OCI-LY7 (cell line): ENCODE data around the gene SYNGR2. TPM values are rescaled to one million over a fixed set of nuclear protein-coding genes. Genes with fewer than 3 reads are reported as not detected.

ENCODE experiments used
- BruUV-seq: library from RNA; stranded (reverse); fragments of 400-500 nt; replicated peaks from 2 replicates; lab custom pipeline; 2021; lab: Mats Ljungman, UMichigan
- CTCF ChIA-PET: fragments of 300-600 bp; sonication (Branson Sonifier 250); formaldehyde crosslinking; loops from one replicate; lab custom pipeline; 2022; ENCODE audit warnings: antibody characterized with exemption; ENCODE audit not compliant: unreplicated experiment; lab: Charles Lee
- POLR2A ChIA-PET: fragments of 300-600 bp; sonication (Branson Sonifier 250); formaldehyde crosslinking; loops from one replicate; lab custom pipeline; 2022; ENCODE audit warnings: antibody characterized with exemption; lab: Charles Lee
- DNase-seq: peaks from one replicate; pipeline ENCODE4 v3.0.0-alpha.2; 2015; ENCODE audit warnings: low spot score
- H2AFZ ChIP-seq: fragments of 200-600 bp; sonication (generic), shearing (Covaris generic); 2 replicates; pipeline ENCODE4 v1.6.1; 2014; ENCODE audit warnings: mild to moderate bottlenecking, antibody characterized with exemption, low read length, moderate library complexity
- H3K27ac ChIP-seq: fragments of 200-600 bp; sonication (generic); 2 replicates; pipeline ENCODE4 v1.5.1; 2014; ENCODE audit warnings: mixed run types, low read depth, mild to moderate bottlenecking, moderate library complexity, low read length, inconsistent platforms; ENCODE audit not compliant: poor library complexity, severe bottlenecking
- H3K36me3 ChIP-seq: fragments of 200-600 bp; sonication (generic); 2 replicates; pipeline ENCODE4 v1.6.1; 2014; ENCODE audit warnings: mild to moderate bottlenecking, antibody characterized with exemption, low read length, moderate library complexity, mixed read lengths; ENCODE audit not compliant: insufficient read depth
- H3K4me1 ChIP-seq: fragments of 200-600 bp; sonication (generic); 2 replicates; pipeline ENCODE4 v1.5.1; 2014; ENCODE audit warnings: mild to moderate bottlenecking, low read length; ENCODE audit not compliant: insufficient read depth, poor library complexity, severe bottlenecking
- H3K4me2 ChIP-seq: fragments of 200-600 bp; sonication (generic); 2 replicates; pipeline ENCODE4 v1.6.1; 2014; ENCODE audit warnings: mild to moderate bottlenecking, low read length
- H3K4me3 ChIP-seq: fragments of 200-600 bp; sonication (generic); 2 replicates; pipeline ENCODE4 v1.5.1; 2014; ENCODE audit warnings: mild to moderate bottlenecking, low read depth, low read length; ENCODE audit not compliant: poor library complexity, severe bottlenecking
- H3K79me2 ChIP-seq: fragments of 200-600 bp; sonication (generic); 2 replicates; pipeline ENCODE4 v1.6.1; 2016; ENCODE audit warnings: low read depth, mild to moderate bottlenecking, low read length, moderate library complexity, mixed read lengths; ENCODE audit not compliant: insufficient read depth
- H3K9me2 ChIP-seq: fragments of 200-600 bp; sonication (generic); 2 replicates; pipeline ENCODE4 v1.6.1; 2016; ENCODE audit warnings: mild to moderate bottlenecking, low read length, mixed read lengths; ENCODE audit not compliant: insufficient read depth
- H3K9me3 ChIP-seq: fragments of 200-600 bp; sonication (generic); 2 replicates; pipeline ENCODE4 v1.6.1; 2014; ENCODE audit warnings: mild to moderate bottlenecking, mixed run types, low read length, mixed read lengths
- H4K20me1 ChIP-seq: fragments of 200-600 bp; sonication (generic); 2 replicates; pipeline ENCODE4 v1.6.1; 2014; ENCODE audit warnings: mild to moderate bottlenecking, antibody characterized with exemption, low read length, moderate library complexity, mixed read lengths; ENCODE audit not compliant: insufficient read depth
- CTCF ChIP-seq: fragments of 200-600 bp; sonication (generic); conservative IDR thresholded peaks from 2 replicates; pipeline ENCODE4 v1.5.1; 2014; ENCODE audit warnings: mild to moderate bottlenecking, antibody characterized with exemption, low read length, moderate library complexity, mixed read lengths
- EZH2phosphoT487 ChIP-seq: fragments of 200-600 bp; sonication (generic); IDR thresholded peaks from 2 replicates; pipeline ENCODE4 v1.6.1; 2018; ENCODE audit warnings: low read depth, borderline replicate concordance, mild to moderate bottlenecking, mixed run types, antibody characterized with exemption, low read length, moderate library complexity, mixed read lengths
- intact Hi-C: fragments of 100-400 bp; cut with micrococcal nuclease; formaldehyde crosslinking; loops from one replicate; pipeline ENCODE4 v1.10.0; 2022; ENCODE audit not compliant: unreplicated experiment
- total RNA-seq, 2 experiments: library from RNA; depleted of rRNA in 1 of 2; stranded (reverse); fragments of >200 nt in 1 of 2; shearing (Covaris generic) in 1 of 2; gene quantifications; 2 replicates each; pipeline ENCODE4 v1.2.3, GENCODE V29; 2014 to 2022

SYNGR2 gene
- total RNA-seq, 2 experiments from 2014 or later: 35.4 to 44.9 TPM

GRCh38 chr17:78172249-78173051 is 4.1 kb downstream of the SYNGR2 start:
- H3K79me2 ChIP-seq: no peaks in the 10 kb centered on the region
- peak overlapping the region; percentile 57 for H3K4me2 ChIP-seq
- no peak overlapping the region for H3K27ac ChIP-seq
- intact Hi-C loops: loop anchor here (2.0 kb wide), 1 partner anchor 78 kb away; no protein-coding TSS in a partner anchor
- H3K9me3 ChIP-seq: no peaks in the 10 kb centered on the region
- peak; percentile 48 for DNase-seq
- H3K36me3 ChIP-seq: peaks cover 29% of the 10 kb centered on the region
- H4K20me1 ChIP-seq: no peaks in the 10 kb centered on the region
- TSS peak; percentile 56 for BruUV-seq
- H3K4me3 ChIP-seq: no peak overlapping the region
- TF ChIP-seq EZH2phosphoT487 (no peak), CTCF (no peak)
- peaks cover 68% of the 10 kb centered on the region for H3K4me1 ChIP-seq
- CTCF ChIA-PET: no interaction called here
- H3K9me2 ChIP-seq: no peaks in the 10 kb centered on the region
- H2AFZ ChIP-seq: no peak overlapping the region
- POLR2A ChIA-PET: interaction anchor here (0.6 to 0.9 kb wide), 4 partner anchors 10 to 33 kb away, joined by 3 to 6 read pairs (median 3); no protein-coding TSS in a partner anchor

- H3K4me2 ChIP-seq: peak overlapping the region; percentile 57
- intact Hi-C loops: loop anchor here (2.0 kb wide), 1 partner anchor 78 kb away; no protein-coding TSS in a partner anchor
Measured at GRCh38 chr17:78173097-78173715, 4.8 kb downstream of the SYNGR2 start.

More at GRCh38 chr17:78173097-78173715, 4.8 kb downstream of the SYNGR2 start:
- BruUV-seq: no TSS peak
- no peak overlapping the region for H3K4me3 ChIP-seq
- H3K79me2 ChIP-seq: no peaks in the 10 kb centered on the region
- H3K27ac ChIP-seq: no peak overlapping the region
- H2AFZ ChIP-seq: no peak overlapping the region
- H4K20me1 ChIP-seq: no peaks in the 10 kb centered on the region
- TF ChIP-seq EZH2phosphoT487: no peak
- no peak for TF ChIP-seq CTCF
- H3K9me2 ChIP-seq: no peaks in the 10 kb centered on the region
- ChIA-PET CTCF (no interaction called here), POLR2A (interaction anchor here (0.7 to 0.9 kb wide), 3 partner anchors 9 to 15 kb away, joined by 3 to 6 read pairs (median 3); no protein-coding TSS in a partner anchor)
- no peaks in the 10 kb centered on the region for H3K9me3 ChIP-seq
- no peak for DNase-seq
- peaks cover 64% of the 10 kb centered on the region for H3K4me1 ChIP-seq
- H3K36me3 ChIP-seq: peaks cover 32% of the 10 kb centered on the region
